ENCODE measurements around the gene CHN2.

The CHN2 gene

GRCh38 chr7:29363636-29364425, 169.3 kb downstream of the CHN2 start:
- TF ChIP-seq CTCF (IDR thresholded peaks at IDR 0.05) (no peak), ZFX (IDR thresholded peaks at IDR 0.05; ENCODE audit: borderline replicate concordance) (no peak)
- H3K27ac ChIP-seq, result no peak overlapping the region

DNA sequence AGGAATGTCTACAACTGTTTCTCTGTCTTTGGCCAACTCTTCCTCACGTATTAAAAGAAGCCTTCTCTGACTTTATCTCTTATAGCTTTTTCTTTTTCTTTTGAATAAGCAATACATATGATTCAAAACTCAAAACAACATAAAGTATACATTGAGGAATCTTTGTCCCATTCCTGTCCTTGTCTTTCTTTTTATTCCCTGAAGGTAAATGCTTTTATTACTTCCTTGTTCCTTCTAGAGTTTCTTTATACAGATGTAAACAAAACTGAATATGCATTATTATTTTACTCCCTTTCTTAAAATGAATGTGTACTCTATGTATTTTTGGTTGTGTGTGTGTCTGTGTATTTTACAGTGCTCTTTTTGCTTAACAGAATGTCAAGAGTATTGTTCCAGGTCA, 170.1 kb downstream of the CHN2 start:
- H3K27ac ChIP-seq, result no peak overlapping the region
- TF ChIP-seq CTCF (IDR thresholded peaks at IDR 0.05), result no peak
- no peak for TF ChIP-seq ZFX (IDR thresholded peaks at IDR 0.05; ENCODE audit: borderline replicate concordance)

GRCh38 chr7:29365423-29365822, 170.8 kb downstream of the CHN2 start:
- TF ChIP-seq ZFX (IDR thresholded peaks at IDR 0.05; ENCODE audit: borderline replicate concordance) (no peak), CTCF (IDR thresholded peaks at IDR 0.05) (no peak)
- no peak overlapping the region for H3K27ac ChIP-seq

DNA sequence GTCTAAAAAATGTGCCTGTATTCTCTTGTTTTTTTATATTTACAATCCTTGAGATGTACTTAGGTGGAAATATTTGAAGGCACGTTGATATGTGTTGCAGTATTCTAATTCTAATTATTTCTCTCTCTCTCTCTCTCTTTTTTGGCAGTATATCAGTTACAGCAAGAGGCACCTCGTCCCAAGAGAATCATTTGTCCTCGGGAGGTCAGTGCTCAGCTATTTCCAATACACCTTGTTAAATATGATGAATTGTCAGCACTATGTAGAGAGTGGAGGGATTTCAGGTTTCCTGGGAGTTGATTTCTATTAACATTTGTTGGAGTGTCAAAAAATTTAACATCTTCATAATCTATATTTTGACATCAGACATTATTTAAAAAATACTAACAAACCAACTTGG, 173.2 kb downstream of the CHN2 start:
- no peak overlapping the region for H3K27ac ChIP-seq
- TF ChIP-seq ZFX (IDR thresholded peaks at IDR 0.05; ENCODE audit: borderline replicate concordance), result no peak
- TF ChIP-seq CTCF (IDR thresholded peaks at IDR 0.05), result no peak

- no peak overlapping the region for H3K27ac ChIP-seq
These were observed 175.4 kb downstream of the CHN2 start for GRCh38 chr7:29369909-29370488.

DNA sequence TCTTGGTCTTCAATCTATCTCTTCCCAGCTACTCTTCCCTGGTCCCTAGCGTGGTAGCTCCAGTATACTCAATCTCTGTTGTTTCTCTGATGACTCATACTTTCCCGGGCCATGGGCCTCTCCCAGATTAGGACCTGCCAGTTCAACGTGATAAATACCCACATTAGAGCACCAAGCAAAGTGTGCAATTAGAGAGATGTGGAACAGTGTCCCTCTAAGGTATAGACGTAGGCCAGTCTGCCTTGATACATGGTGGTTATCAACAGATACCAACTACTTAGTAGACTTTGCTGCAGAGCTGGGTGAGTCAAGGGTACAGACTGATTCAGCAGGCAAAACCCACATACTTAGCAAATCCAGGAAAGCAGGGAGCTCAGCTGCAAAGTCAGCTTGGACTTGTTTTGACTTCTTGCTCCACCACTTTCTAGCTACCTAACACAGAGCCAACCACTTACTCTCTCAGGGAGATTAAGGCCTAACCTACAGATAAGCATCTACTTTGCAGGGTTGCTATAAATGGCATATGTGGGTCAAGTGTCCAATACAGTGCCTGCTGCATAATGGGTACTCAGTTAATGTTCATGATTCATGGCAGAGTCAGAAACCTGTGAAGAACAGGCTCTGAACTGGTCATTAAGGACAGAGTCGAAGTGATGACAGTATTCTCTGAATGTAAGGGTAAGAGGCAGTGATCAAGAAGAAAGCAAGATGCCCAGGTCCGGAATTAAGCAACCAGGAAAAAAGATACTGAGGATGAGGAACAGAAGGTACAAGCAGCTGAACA, 176.1 kb downstream of the CHN2 start:
- no peak for TF ChIP-seq ZFX (IDR thresholded peaks at IDR 0.05; ENCODE audit: borderline replicate concordance)
- H3K27ac ChIP-seq, result no peak overlapping the region

More at GRCh38 chr7:29369909-29370488, 175.4 kb downstream of the CHN2 start:
- no peak for TF ChIP-seq CTCF (IDR thresholded peaks at IDR 0.05)
- TF ChIP-seq ZFX (IDR thresholded peaks at IDR 0.05; ENCODE audit: borderline replicate concordance), result no peak

DNA sequence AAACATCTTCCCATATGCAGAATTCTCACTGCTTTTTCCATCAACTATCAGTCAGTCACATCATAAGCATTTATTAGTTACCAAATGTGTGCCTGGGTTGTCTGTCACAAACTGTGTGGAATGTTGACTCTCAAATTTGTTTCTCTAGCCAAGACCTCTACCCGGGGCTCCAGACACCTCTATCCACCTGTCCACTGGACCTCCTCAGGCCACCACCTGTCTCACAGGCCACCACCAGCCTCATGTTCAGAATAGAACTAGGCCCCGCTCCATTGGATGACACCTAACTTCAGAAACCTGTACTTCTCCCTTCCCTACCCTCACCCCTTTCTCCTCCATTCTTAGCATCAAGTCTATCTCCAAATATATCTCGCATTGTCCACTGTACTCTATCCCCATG, 176.9 kb downstream of the CHN2 start:
- no peak for TF ChIP-seq CTCF (IDR thresholded peaks at IDR 0.05)
- no peak for TF ChIP-seq ZFX (IDR thresholded peaks at IDR 0.05; ENCODE audit: borderline replicate concordance)
- no peak overlapping the region for H3K27ac ChIP-seq

Measured in 22Rv1 (cell line).